GM12874 (cell line): ENCODE data around the gene MAP3K5.

Source experiments
- CTCF ChIP-seq: IDR thresholded peaks from 2 replicates; pipeline ENCODE4 v1.5.1; 2011; ENCODE audit warnings: low read depth, mild to moderate bottlenecking, control low read depth, low read length, moderate library complexity; ENCODE audit not compliant: insufficient read depth

MAP3K5 gene

DNA sequence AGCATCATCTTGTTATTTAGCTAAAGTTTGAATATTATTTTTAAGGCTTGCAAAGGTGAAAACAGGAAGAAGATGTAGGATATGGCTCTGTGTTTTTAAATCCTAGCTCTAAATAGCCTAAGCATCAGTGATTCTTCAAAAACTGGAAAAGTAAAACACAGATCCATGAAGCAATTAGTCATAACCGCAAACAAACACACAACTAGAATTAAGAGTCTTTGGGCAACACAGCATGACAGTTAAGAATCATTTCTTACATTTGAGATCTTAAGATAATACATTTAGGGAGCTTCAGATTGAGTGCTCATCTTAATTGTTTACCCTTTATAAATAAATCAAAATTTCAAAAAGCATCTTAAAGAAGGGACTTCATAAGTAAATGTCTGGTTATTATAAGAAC lies 126.2 kb downstream of the MAP3K5 start:
- TF ChIP-seq CTCF = no peak

- no peak for TF ChIP-seq CTCF
Measured at GRCh38 chr6:136662347-136663237, 129.7 kb downstream of the MAP3K5 start.

GRCh38 chr6:136660727-136661126 lies 131.6 kb downstream of the MAP3K5 start:
- TF ChIP-seq CTCF = no peak

- TF ChIP-seq CTCF = no peak
Measured at GRCh38 chr6:136659991-136660499, 132.2 kb downstream of the MAP3K5 start.

DNA sequence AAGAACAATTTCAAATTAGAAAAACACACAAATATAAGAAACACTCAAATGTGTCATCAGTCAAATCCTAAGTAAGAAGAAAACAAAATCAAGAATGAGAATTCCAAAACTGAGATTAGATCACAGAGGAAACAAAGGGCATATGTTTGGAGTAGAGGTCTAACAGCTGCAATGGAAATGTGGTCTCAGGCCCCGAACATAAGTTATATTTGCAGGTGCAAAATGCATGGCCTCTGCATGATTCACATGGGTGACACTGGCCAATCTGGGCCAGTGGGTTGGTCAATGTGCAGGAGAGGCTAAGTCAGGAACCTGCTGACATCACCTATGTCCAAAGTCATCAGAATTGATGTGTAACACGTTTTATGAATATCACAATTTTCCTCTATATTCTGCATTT lies 133.6 kb downstream of the MAP3K5 start:
- no peak for TF ChIP-seq CTCF

DNA sequence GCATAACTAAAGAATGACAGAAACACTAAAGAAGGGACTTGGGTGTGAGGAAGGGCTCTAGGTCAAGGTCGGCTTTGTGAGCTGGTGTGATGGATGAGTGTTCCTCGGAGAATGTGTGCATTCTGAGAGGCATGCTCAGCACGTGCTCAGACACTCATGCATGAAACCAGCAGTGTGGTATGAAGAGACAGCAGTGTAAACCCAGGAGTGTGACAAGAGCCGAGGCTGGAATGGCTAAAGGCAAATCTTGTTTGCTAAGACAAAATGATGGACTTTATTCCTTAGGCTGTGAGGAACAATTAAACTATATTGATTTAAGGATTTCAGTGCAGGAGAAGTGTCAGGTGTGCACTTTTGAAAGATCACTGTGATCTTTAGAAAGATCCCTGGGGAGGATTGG lies 134.6 kb downstream of the MAP3K5 start:
- TF ChIP-seq CTCF = no peak

- TF ChIP-seq CTCF = no peak
Measured at GRCh38 chr6:136656121-136656520, 136.2 kb downstream of the MAP3K5 start.
